LNCAP (cell line): ENCODE results near the gene PPAN.

ENCODE experiments used
- TF ChIP-seq, protein P1 (sequence below): fragments of 450-650 bp; IDR thresholded peaks from 2 replicates; pipeline ENCODE4 v1.5.1; 2017; ENCODE audit warnings: mild to moderate bottlenecking

PPAN gene

DNA sequence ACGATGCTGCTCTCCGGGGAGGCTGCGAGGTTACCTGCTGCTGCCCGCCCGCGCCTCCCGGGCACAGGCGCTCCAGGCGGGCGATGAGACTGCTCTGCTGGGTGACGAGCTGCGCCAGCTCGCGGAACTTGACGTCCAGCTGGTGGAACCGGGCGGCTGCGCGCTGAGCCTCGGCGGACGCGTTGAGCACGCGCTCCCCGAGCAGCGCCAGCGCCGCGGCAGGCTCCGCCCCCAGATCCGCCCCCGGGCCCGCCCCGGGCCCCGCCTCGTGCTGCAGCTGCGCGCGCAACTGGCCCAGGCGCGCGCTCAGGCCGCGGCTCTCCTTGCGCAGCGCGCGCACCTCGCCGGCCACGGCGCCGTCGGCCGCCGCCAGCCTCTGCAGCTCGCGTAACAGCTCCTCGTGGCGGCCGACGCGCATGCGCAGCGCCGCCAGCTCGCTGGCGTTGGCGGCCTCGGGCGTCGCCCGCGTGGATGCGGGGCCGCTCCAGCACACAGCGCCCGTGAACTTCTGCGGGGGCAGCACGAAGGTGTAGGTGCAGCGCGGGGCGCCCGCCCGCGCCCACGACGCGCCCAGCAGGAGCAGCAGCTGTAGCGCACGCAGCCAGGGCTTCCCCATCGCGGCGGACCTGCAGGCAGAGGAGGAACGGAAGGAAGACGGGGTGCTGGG is 10.1 kb upstream of the PPAN start:
- TF ChIP-seq, protein P1, sequence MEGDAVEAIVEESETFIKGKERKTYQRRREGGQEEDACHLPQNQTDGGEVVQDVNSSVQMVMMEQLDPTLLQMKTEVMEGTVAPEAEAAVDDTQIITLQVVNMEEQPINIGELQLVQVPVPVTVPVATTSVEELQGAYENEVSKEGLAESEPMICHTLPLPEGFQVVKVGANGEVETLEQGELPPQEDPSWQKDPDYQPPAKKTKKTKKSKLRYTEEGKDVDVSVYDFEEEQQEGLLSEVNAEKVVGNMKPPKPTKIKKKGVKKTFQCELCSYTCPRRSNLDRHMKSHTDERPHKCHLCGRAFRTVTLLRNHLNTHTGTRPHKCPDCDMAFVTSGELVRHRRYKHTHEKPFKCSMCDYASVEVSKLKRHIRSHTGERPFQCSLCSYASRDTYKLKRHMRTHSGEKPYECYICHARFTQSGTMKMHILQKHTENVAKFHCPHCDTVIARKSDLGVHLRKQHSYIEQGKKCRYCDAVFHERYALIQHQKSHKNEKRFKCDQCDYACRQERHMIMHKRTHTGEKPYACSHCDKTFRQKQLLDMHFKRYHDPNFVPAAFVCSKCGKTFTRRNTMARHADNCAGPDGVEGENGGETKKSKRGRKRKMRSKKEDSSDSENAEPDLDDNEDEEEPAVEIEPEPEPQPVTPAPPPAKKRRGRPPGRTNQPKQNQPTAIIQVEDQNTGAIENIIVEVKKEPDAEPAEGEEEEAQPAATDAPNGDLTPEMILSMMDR: no peak

GRCh38 chr19:10096615-10096963 is 9.6 kb upstream of the PPAN start:
- TF ChIP-seq, protein P1: no peak

DNA sequence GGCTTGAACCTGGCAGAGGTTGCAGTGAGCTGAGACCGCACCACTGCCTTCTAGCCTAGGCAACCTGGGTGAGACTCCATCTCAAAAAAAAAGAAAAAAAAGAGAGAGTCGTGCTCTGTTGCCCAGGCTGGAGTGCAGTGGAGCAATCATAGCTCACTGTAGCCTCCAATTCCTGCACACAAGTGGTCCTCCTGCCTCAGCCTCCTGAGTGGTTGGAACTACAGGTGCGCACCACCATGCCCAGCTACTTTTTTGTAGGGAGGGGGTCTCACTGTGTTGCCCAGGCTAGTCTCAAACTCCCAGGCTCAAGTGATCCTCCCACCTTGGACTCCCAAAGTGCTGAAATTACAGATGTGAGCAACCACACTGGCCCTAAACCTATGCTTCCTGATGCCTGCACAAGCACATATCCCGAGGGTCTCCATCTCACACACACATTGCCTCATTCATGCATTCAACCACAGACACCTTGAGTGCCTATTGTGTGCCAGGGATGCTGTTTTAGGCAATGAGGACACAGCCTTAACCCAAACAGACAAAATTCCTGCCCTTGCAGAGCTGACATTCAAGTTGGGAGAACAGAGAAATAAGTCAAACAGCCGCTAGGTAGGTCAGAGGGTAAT is 5.9 kb upstream of the PPAN start:
- TF ChIP-seq, protein P1: no peak

DNA sequence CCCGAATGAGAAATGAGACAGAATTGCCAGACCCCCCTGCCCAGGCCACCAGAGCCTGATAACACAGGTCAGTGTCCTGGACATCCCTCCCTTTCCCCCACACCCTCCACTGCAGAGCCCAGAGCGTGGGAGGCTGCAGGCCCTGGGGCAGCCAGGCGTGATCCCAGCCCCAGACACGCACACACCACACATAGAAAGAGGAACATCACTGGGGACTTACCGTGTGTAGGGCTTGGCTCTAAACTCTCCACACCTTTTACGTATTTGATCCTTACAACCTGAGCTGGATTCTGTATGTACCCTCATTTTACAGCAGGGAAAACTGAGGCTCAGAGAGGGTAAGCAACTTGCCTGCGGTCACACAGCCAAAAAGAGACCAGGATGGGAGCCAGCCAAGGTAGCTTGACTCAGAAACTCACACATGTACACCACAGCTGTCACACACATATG is 3.4 kb upstream of the PPAN start:
- TF ChIP-seq, protein P1: no peak

GRCh38 chr19:10104130-10104513 is 2.0 kb upstream of the PPAN start:
- TF ChIP-seq, protein P1: no peak

DNA sequence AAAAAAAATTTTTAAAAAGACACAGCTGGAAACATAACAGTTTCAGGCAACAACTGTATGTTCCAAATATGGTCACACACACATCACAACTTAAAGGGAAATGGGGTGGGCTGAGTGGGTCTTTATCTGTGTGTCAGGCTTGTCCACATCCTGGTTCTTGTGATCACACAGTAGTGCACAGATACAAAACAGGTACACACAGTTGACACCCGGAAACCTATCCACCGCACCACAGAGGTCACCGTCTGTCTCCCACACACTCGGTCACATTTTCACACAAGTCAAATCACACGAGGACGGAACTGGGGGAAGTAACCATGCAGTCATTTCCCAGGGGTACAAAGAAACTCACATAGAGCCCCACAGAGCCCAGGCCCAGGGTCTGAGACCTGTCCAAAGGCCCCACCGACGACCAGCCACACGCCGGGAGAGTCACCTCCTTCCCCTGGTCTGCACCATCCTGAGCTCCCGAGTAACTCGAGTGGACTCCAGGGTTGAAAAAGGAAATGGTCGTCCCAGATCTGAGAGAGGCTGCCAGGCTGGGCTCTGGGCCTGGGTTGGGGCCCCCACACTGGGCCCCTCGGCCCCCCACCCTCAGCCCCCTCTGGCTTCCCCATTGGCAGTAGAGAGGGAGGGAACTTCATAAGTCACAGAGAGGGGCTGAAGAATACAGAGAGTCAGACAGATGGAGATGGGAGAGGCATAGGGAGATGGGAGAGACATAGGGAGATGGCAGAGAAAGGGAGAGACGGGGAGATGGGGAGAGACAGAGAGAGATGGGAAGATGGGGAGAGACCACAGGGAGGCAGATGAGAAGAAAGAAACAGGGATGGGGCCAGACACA is 1.3 kb upstream of the PPAN start:
- TF ChIP-seq, protein P1: no peak

- TF ChIP-seq, protein P1: no peak
Observed at GRCh38 chr19:10105509-10106099, 558 bp upstream of the PPAN start.
